Subcutaneous adipose tissue (tissue), 4 donors: Measurements from ENCODE around the gene BAG5. TPM values are rescaled to one million over a fixed set of nuclear protein-coding genes. Genes with fewer than 3 reads are reported as not detected.

Experiments used
- total RNA-seq, 4 donors: library from RNA; depleted of rRNA; stranded (reverse); fragments of >200 nt; gene quantifications; one replicate each; pipeline ENCODE4 v1.1.0, GENCODE V29; 2016
- TF ChIP-seq, protein P1 (sequence below): fragments of 450-650 bp; IDR thresholded peaks from one replicate; pipeline ENCODE4 v1.5.1; 2016; ENCODE audit warnings: low read depth, mild to moderate bottlenecking, control low read depth, antibody characterized with exemption, moderate library complexity

BAG5 gene, protein sequence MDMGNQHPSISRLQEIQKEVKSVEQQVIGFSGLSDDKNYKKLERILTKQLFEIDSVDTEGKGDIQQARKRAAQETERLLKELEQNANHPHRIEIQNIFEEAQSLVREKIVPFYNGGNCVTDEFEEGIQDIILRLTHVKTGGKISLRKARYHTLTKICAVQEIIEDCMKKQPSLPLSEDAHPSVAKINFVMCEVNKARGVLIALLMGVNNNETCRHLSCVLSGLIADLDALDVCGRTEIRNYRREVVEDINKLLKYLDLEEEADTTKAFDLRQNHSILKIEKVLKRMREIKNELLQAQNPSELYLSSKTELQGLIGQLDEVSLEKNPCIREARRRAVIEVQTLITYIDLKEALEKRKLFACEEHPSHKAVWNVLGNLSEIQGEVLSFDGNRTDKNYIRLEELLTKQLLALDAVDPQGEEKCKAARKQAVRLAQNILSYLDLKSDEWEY
- total RNA-seq, result 10 to 100 TPM; 35.7 to 53.8 (median 46.9) TPM

DNA sequence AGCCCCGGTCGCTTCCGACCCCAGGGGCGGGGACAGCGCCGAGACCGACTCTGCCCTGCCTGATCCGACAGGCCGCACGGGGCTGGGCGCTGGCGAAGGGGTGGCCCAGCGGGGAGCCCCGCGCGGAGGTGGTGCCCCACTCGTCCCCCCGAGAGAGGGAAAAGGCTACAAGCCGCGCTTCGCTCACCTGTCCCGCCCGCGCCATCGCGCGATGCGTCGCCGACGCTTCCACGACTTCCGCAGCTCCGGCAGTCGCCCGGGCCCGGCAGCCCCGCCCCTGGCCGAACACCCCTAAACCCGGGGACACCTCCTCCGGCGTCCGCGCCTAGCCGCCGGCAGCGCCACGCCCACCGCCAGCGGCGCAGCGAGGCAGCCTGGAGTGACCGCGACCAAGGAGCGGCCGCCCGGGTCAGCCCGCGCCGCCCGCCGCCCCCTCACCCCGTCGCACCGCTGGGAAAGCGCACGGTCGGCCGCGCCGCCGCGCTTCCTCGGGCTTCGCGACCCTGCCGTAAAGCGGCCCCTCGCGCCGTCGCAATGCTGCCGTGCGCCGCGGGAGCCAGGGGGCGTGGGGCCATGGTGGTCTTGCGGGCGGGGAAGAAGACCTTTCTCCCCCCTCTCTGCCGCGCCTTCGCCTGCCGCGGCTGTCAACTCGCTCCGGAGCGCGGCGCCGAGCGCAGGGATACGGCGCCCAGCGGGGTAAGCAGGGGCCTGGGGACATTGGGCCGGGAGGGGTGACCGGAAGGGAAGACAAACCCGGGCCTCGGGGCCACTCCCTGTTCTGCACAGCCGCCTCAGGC, at the start of gene BAG5, which contains the start of gene COA8:
Gene BAG5, minus strand, starts transcription at position 229 of the 797 bp plus-strand sequence. CDS start 1,493 bp downstream, outside the sequence.
Gene COA8, plus strand, starts transcription at position 532 of the 797 bp plus-strand sequence. Its CDS starts 42 bp downstream, at position 574.
- TF ChIP-seq, protein P1, sequence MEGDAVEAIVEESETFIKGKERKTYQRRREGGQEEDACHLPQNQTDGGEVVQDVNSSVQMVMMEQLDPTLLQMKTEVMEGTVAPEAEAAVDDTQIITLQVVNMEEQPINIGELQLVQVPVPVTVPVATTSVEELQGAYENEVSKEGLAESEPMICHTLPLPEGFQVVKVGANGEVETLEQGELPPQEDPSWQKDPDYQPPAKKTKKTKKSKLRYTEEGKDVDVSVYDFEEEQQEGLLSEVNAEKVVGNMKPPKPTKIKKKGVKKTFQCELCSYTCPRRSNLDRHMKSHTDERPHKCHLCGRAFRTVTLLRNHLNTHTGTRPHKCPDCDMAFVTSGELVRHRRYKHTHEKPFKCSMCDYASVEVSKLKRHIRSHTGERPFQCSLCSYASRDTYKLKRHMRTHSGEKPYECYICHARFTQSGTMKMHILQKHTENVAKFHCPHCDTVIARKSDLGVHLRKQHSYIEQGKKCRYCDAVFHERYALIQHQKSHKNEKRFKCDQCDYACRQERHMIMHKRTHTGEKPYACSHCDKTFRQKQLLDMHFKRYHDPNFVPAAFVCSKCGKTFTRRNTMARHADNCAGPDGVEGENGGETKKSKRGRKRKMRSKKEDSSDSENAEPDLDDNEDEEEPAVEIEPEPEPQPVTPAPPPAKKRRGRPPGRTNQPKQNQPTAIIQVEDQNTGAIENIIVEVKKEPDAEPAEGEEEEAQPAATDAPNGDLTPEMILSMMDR, result no peak

DNA sequence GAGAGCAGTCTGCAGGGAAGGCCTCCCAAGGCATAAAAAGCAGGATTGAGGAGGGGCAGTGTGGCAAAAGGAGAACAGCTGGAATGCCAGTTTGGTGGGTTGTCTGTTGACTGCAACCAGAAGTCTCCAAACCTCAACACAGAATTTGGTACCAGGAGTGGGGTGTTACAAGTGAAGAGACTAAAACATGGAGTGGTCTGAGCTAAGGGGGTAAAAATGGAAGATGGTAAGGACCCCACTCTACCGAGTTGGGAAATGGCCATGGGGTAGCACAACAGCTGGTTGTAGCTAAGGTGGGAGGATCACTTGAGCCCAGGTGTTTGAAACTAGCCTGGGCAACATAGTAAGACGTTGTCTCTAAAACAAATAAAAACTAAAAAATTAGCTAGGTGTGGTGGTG, 48.8 kb upstream of the BAG5 start:
- TF ChIP-seq, protein P1, result no peak

DNA sequence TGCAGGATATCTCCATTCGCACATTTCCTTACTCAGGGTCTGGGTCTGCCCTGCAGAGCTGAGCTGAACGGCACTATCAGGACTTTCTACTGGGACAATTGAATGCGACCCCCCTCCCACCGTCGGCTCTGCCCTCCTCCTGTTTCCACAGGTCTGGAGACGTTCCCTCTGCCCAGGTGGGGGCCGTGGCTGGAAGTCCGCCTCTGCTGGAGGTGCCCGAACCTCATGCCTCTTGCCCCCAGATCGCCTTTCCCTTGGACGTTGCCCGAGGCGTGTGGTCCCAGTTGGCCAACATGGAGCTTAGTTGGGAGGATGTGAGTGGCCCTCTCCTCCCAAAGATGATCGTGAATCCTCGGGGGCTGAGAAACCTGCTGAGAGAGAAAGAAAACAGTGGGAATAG, 45.4 kb upstream of the BAG5 start:
- TF ChIP-seq, protein P1, result no peak

DNA sequence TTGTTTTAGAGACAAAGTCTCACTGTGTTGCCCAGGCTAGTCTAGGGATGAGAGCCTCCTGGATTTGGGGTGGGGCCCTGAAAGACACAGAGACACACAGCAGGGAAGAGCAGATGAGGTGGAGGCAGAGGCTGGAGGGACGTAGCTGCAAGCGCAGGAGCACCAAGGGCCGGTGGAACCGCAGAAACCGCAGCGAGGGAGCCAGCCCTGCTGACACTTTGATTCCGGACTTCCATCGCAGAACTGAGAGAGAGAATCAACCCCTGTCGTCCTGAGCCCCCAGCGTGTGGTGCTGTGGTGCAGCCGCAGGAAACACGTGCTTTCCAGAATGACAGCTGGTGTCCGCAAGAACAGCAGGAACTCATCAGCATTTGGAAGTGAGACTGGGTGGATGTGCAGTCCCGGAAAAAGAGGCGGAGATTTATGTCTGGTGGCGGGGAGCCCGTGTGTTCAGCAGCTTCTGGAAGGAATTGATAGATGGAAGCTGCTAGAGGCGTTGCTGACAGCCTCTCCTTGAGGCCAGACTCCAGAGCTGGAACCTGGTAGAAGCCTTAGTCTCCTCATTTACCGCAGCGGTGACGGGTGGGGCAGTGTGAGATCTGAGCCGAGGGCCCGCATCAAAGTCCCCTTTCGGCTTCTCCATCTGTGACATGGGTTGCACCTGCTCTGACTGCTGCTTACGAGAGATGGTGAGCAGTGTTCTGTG, 44.7 kb upstream of the BAG5 start:
- TF ChIP-seq, protein P1, result no peak

DNA sequence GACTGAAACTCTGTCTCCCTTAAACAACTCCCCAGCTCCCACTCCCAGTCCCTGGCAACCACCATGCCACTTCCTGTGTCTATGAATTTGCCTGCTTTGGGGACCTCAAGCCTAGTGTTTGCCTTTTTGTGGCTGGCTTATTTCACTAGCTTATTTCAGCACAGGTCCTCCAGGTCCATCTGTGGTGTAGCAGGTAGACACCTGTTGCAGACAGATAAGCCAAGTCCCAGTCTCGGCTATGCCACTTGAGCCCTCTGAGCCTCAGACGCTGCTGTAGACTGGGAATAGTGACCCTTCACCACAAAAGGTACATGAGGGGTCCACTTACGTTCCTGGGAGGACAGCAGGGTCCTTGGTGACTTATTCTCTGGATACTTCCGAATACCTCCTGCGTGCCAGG, 42.2 kb upstream of the BAG5 start:
- TF ChIP-seq, protein P1, result no peak

DNA sequence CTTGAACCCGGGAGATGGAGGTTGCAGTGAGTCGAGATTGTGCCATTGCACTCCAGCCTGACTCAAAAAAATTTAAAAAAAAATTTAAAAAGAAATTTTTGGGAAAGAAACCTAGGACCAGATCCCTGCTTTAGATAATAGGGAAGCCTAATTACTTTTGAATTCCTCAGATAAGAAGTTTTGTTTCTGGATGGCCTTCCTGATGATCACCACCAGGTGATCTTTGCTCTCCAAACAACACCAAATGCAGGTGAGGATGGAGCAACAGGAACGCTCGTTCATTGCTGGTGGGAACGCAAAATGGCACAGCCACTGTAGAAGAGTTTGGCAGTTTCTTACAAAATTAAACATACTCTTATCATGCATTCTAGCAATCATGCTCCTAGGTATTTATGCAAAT, 38.0 kb upstream of the BAG5 start:
- TF ChIP-seq, protein P1, result no peak
